LNCaP clone FGC (cell line): ENCODE results near the gene PLPPR1.

Experiments
- DNase-seq: peaks from one replicate; pipeline ENCODE4 v3.0.0-alpha.2; 2011; ENCODE audit warnings: low read depth
- H3K4me3 ChIP-seq: 2 replicates; pipeline ENCODE4 v1.5.1; 2011; ENCODE audit warnings: mild to moderate bottlenecking, low read depth, low read length, control low read depth
- CTCF ChIP-seq: IDR thresholded peaks from 2 replicates; pipeline ENCODE4 v1.5.1; 2012; ENCODE audit warnings: mild to moderate bottlenecking; ENCODE audit not compliant: control insufficient read depth, insufficient read depth; ENCODE audit errors: extremely low read depth

Gene PLPPR1

GRCh38 chr9:101366038-101366756 is 337.7 kb downstream of the PLPPR1 start:
- no peak for TF ChIP-seq CTCF
- H3K4me3 ChIP-seq = no peak overlapping the region
- DNase-seq = no peak

DNA sequence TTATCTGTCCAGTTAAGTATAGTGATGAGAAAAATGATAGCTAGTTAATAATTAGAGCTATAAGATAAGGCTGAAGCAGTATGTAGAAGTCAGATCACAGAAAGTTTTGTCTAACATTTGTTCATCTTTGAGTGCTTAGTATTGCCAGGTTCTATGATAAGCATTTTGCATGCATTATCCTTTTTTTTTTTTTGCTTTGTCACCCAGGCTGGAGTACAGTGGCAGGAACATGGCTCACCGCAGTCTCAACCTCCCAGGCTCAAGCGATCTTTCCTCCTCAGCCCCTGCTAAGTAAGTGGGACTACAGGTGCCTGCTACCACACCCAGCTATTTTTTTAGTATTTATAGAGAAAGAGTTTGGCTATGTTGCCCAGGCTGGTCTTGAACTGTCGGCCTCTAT is 338.8 kb downstream of the PLPPR1 start:
- no peak for DNase-seq
- no peak for TF ChIP-seq CTCF
- H3K4me3 ChIP-seq = no peak overlapping the region

- no peak for DNase-seq
- TF ChIP-seq CTCF = no peak
- H3K4me3 ChIP-seq = no peak overlapping the region
Observed at GRCh38 chr9:101369286-101369685, 340.8 kb downstream of the PLPPR1 start.

DNA sequence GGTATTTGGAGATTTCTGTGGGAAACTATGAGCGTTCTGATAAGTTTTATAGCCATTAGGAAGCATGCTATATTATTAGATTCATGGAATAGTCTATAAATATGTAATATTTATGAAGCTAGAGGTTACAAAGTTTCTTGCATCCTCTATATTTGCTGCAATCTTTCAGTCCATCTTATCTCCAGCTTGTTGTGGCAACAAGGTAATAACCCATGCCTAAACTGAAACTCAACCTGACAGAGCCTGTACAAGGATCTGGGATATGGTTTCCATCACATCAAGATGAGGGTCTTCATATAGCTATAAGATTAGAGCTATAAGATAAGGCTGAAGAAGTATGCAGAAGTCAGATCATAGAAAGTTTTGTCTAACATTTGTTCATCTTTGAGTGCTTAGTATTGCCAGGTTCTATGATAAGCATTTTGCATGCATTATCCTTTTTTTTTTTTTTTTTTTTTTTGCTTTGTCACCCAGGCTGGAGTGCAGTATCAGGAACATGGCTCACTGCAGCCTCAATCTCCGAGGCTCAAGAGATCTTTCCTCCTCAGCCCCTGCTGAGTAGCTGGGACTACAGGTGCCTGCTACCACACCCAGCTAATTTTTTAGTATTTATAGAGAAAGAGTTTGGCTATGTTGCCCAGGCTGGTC is 341.5 kb downstream of the PLPPR1 start:
- DNase-seq = no peak
- no peak for TF ChIP-seq CTCF
- H3K4me3 ChIP-seq = no peak overlapping the region

- DNase-seq = no peak
Observed at GRCh38 chr9:101371813-101372212, 343.3 kb downstream of the PLPPR1 start.

DNA sequence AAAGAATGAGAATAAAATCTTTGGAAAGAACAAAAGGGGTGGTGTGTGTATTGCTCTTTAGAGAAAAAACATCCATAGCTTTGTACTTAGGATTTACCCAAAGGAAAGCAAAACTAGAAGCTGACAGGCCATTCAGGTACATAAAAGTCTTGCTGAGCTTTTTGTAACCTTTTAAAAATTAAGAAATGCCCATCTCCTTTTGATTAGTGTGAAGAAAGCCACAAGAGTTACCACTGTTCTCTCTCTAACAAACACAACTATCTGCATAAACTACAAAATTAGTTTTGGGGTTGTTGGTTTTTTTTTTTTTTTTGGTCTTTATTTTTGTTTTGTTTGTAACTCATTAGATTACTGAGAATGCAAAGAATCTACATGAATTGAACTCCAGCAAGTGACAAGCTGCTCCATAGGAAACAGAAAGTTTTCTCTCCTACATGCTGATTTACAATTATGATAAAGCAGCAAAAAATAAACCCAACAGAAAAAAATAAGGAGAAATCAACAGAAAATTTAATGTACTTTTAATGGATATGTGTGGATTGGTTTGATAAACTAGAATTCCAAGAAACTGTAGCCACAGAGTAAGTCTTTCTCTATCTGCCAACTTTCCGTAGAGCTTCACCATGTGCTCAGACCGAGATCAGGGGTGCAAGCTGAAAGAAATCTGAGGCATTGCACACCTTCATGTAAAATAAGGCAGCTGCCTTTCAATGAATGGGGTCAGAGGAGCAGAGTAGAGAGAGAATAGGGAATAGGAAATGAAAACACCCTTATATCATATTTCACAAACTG is 344.0 kb downstream of the PLPPR1 start:
- no peak for TF ChIP-seq CTCF
- DNase-seq = no peak
- H3K4me3 ChIP-seq = no peak overlapping the region

More at GRCh38 chr9:101371813-101372212, 343.3 kb downstream of the PLPPR1 start:
- TF ChIP-seq CTCF = no peak
- no peak overlapping the region for H3K4me3 ChIP-seq
